Measurements from ENCODE around the gene SEC14L6. TPM values are rescaled to one million over a fixed set of nuclear protein-coding genes. Genes with fewer than 3 reads are reported as not detected.

SEC14L6 gene
- total RNA-seq, 1 experiment from 2014 or later: 1.1 TPM

GRCh38 chr22:30523646-30524489 lies 22.7 kb downstream of the SEC14L6 start:
- H3K14ac ChIP-seq (ENCODE audit: insufficient read depth, low read length): no peak overlapping the region
- H3K4me3 Mint-ChIP-seq: no peak overlapping the region
- no peak overlapping the region for H2BK15ac ChIP-seq (ENCODE audit: low read depth, low read length)
- no peak overlapping the region for H3K27ac ChIP-seq (ENCODE audit: insufficient read length, low read depth, low read length)
- H3K9me3 Mint-ChIP-seq: no peaks in the 10 kb centered on the region
- no CpG with 5 or more reads among the region's 8 CpGs for WGBS (ENCODE audit: extremely low coverage, insufficient read length, low lambda C conversion rate)
- no peaks in the 10 kb centered on the region for H4K20me1 ChIP-seq (ENCODE audit: control insufficient read depth, insufficient read depth, insufficient read length)
- no peak overlapping the region for H3K4ac ChIP-seq (ENCODE audit: low read depth, low read length)
- H3T11ph ChIP-seq (ENCODE audit: low read length): no peak overlapping the region
- no peaks in the 10 kb centered on the region for H3K27me3 ChIP-seq (ENCODE audit: insufficient read depth, low read length)
- no peak overlapping the region for H2BK5ac ChIP-seq (ENCODE audit: insufficient read length, low read length)
- H2AFZ ChIP-seq (ENCODE audit: low read length): no peak overlapping the region
- no peak overlapping the region for H2BK20ac ChIP-seq (ENCODE audit: low read depth, low read length, poor library complexity, severe bottlenecking)
- H3K18ac ChIP-seq (ENCODE audit: insufficient read length, low read depth, low read length): no peak overlapping the region
- no peak overlapping the region for H2AK5ac ChIP-seq (ENCODE audit: insufficient read length, low read length)
- no peaks in the 10 kb centered on the region for H3K9me3 ChIP-seq (ENCODE audit: control insufficient read depth, low read depth, low read length)
- H2BK120ac ChIP-seq (ENCODE audit: low read depth, low read length, poor library complexity, severe bottlenecking): no peak overlapping the region
- H3K4me1 ChIP-seq (ENCODE audit: insufficient read depth, low read length): no peaks in the 10 kb centered on the region
- no peak overlapping the region for H4K8ac ChIP-seq (replicated peaks; ENCODE audit: insufficient read length, low read depth, low read length)
- no peak overlapping the region for H3K56ac ChIP-seq (ENCODE audit: insufficient read length, low read depth, low read length)
- H3K27me3 Mint-ChIP-seq (ENCODE audit: low read depth): peaks cover 5% of the 10 kb centered on the region
- H3K23ac ChIP-seq (ENCODE audit: insufficient read length, low read depth, low read length): no peak overlapping the region
- H3K36me3 Mint-ChIP-seq (ENCODE audit: insufficient read depth in 1 of 3, low read depth in 3 of 3): no peaks in the 10 kb centered on the region
- H3K4me1 Mint-ChIP-seq: no peaks in the 10 kb centered on the region; a peak in 1 of 4 replicates
- no peaks in the 10 kb centered on the region for H3K79me2 ChIP-seq (ENCODE audit: insufficient read depth, low read length)
- no peak overlapping the region for H2BK12ac ChIP-seq (ENCODE audit: insufficient read length, low read depth, low read length)
- no peak for DNase-seq
- no peak overlapping the region for H3K9ac ChIP-seq (ENCODE audit: extremely low read depth, insufficient read length, low read length)
- H4K91ac ChIP-seq (ENCODE audit: insufficient read length, low read depth, low read length): no peak overlapping the region
- H3K4me2 ChIP-seq (ENCODE audit: insufficient read depth, insufficient read length, low read length): no peak overlapping the region
- no peak overlapping the region for H4K5ac ChIP-seq (ENCODE audit: insufficient read length, low read depth, low read length)
- no peak for TF ChIP-seq CTCF (conservative IDR thresholded peaks at IDR 0.05)
- no peaks in the 10 kb centered on the region for H3K79me1 ChIP-seq (ENCODE audit: insufficient read depth, low read depth, low read length, poor library complexity, severe bottlenecking)
- no peak overlapping the region for H3K27ac Mint-ChIP-seq
- H3K23me2 ChIP-seq (ENCODE audit: insufficient read length, low read depth, low read length, poor library complexity, severe bottlenecking): no peaks in the 10 kb centered on the region
